GM18508 (cell line): ENCODE measurements around the gene NRCAM.

ENCODE experiments used
- ATAC-seq: cut with Tn5 transposase; IDR thresholded peaks from one replicate; pipeline ENCODE4 v1.9.1; 2021; ENCODE audit warnings: moderate number of reproducible peaks; ENCODE audit not compliant: insufficient read depth, unreplicated experiment

NRCAM gene

GRCh38 chr7:108143658-108144420 is 312.4 kb downstream of the NRCAM start:
- ATAC-seq: no peak

DNA sequence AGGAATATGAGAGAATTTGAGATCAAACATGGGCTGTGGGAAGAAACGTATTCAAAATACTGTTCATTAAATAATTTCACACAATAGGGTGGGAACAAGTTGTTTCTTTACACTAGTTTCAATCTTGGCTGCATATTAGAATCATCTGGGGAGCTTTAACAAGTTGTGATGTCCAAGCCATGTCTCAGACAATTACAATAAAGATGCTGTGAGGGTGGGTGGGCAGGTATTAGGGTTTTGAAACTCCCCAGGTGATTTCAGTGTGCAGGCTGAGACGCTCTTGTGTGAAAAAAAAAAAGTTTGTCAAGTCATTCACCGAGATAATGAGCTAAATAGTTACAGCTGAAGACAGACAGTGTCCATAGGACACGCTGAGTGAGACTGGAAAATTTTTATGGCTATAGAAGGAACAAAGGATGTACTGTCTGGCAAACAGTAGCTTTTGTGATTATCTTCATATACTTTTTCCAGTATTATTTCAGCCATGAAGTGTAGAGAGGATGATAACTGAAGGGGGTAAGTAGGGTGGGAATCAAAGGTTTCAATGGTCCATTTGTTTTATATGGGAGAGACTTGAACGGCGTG is 313.5 kb downstream of the NRCAM start:
- no peak for ATAC-seq

DNA sequence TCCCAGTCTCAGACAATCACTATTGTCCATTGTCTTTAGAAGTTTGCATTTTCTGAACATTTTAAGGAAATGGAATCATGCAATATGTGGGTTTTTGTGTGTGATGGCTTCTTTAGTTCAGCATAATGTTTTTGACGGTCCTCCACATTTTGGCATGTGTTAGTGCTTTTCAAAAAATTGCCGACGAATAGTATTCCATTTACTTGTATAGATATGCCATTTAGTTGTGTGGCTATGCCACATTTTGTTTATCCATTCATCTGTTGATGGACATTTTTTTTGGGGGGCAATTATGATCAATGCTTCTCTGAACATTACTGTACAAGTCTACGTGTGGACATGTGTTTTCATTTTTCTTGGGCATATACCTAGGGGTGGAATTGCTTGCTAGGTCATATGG is 314.1 kb downstream of the NRCAM start:
- no peak for ATAC-seq

DNA sequence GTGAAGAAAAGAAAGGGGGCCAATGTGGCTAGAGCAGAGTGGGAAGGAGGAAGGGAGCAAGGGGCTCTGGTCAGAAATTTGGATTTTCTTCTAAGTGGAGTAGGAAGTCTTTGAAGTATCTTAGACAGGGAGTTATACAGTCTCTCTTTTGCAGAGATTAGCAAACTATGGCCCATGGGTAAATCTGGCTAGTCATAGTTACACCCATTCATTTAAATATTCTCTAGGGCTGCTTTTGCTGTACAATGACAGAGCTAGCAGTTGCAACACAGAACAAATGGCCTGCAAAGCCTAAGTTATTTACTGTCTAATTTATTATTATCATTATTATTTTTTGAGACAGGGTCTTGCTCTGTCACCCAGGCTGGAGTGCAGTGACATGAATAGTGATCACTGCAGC is 315.6 kb downstream of the NRCAM start:
- no peak for ATAC-seq

DNA sequence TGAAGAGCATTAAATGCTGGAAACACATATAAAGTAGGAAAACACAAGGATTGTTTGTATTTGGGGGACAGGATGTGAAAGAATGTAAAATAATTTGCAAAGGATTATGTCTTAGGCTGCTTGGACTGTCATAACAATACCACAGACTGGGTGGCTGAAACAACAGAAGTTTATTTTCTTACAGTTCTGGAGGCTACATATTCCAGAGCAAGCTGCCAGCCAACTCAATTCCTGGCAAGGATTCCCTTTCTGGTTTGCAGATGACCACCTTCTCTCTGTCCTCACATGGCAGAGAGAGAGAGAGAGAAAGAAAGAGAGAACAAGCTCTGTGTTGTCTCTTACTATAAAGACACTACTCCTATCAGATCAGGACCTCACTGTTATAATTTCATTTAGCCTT is 317.3 kb downstream of the NRCAM start:
- no peak for ATAC-seq

- no peak for ATAC-seq
Observed at GRCh38 chr7:108137993-108138392, 318.2 kb downstream of the NRCAM start.

DNA sequence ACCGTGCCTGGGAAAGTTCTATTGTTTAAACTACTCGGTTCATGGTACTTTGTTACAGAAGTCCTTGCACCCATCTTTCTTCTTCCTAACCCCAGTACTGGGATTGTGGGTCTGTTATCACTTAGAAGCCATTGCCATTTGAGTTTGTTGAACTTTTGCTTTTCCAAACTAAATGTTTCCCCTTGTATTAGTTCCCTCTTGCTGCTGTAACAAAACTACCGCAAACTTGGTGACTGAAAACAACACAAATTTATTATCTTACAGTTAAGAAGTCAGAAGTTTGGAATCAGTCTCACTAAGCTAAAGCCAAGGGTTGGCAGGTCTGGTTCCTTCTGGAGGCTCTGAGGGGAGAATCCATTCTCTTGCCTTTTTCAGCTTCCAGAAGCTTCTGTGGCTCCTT is 319.2 kb downstream of the NRCAM start:
- ATAC-seq: no peak

GRCh38 chr7:108136191-108136688 is 320.0 kb downstream of the NRCAM start:
- peak; percentile 13 for ATAC-seq

DNA sequence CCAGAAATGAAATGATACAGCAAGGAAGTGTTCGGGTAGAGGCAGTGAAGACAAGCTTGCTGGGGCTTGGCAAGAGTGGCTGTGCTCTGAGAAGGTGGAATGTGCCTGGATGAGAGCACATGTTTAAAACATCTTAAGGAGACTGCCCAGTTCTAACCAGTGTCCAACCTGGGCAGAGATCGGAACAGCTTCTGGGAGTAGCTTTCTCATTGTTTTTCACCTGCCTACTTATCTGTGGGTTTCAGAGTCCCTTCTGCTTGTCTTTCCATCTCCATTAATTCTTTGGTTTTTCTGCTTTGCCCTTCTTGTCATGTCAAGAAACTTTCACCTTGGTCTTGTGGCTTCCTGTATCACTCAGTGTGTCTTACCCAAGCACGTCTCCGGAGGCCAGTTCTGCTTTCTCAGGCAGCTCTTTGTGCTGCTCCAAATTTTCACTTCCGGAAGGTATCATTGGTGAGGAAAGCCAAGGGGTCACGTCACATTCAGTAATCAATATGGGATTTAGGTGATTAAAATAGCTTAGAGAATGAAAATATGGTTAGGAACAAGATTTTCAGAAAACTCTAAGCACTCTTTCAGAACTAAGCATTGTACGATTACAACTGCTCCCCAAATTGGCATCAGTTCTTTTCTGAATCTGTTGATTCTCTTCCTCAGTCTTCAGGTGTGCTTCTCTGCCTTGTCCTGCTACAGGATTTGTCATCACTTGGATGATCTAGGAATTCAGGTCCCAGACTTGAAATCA is 320.6 kb downstream of the NRCAM start:
- ATAC-seq: peak; percentile 90

- no peak for ATAC-seq
Observed at GRCh38 chr7:108134486-108134885, 321.8 kb downstream of the NRCAM start.

- no peak for ATAC-seq
Observed at GRCh38 chr7:108132551-108133265, 323.5 kb downstream of the NRCAM start.

DNA sequence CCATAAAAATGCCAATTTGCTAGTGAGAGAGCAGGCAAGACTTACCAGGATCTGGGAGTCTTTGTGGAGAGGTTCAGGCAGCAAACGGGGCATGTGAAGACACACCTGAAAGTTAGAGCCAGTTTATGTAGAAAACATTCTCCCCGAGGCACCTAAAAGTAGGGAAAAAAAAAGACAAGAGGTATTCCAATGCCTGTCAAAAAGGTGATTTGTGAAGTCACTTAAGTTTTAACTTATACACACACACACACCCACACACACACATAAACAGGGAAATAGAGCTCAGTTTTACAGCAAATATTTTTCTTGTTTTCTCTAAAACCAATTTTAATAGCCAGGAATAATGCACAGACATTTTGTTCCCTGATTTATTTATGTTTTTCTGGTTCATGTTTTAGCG is 326.0 kb downstream of the NRCAM start, which contains the start of gene LAMB4:
Gene LAMB4, minus strand, starts transcription at position 101 of the 400 bp plus-strand sequence. CDS start 7,197 bp downstream, outside the sequence.
- no peak for ATAC-seq

GRCh38 chr7:108129018-108129965 is 326.9 kb downstream of the NRCAM start:
- no peak for ATAC-seq

GRCh38 chr7:108128514-108128913 is 327.7 kb downstream of the NRCAM start:
- ATAC-seq: no peak

DNA sequence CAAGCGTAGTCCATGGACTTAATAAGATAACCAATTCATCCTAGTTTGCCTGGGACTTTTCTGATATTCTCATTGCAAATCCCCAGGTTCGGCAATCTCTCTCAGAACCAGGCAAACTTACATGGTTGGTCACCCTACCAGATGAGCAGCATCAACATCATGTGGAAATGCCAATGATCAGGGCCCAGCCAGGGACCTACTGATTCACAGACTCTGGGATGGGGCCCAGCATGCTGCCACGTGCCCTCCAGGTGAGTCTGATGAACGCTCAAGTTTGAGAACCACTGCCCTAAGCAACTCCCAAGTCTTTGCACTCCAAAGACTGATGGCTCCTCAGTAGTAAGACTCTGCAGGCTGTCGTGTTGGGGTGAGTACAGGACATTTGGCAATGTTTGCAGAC is 328.8 kb downstream of the NRCAM start:
- no peak for ATAC-seq

DNA sequence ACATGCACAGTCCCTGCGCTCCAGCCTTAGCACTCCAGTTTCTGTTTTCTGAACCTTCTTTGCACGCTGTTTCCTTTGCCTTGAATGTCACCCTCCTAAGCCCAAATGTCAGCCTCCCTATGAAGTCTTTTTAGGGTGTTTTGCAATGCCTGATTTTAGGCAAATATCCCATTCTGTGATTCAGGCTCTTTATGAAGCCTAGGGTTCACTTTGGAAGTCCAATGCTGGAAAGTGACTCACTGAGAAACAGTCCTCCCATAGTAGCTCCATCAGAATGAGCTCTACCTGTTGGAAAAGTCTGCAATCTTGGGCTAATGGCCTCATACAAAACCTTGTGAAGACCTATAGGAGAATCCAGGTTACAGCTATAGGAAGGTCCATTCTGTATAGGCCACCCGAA is 331.4 kb downstream of the NRCAM start:
- no peak for ATAC-seq

- no peak for ATAC-seq
Observed at GRCh38 chr7:108122181-108122580, 334.1 kb downstream of the NRCAM start.

- no peak for ATAC-seq
Observed at GRCh38 chr7:108120933-108121332, 335.3 kb downstream of the NRCAM start.

DNA sequence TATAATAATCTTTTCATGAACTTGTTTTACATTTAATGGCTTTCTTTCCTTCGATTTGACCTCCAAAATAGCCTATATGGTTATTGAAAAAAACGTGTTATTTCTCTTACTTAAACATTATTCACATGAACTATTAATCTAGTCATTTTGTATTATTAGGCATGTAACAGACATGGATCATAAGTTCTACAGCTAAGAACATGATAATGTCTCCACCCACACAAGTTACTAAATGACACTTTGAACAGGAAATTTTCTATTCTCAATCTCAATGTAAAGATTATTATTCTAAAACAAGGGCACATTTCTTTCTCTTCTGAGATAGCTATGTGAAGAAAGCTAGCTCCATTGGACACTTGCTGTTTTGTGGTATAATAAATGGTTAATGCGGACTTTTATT is 336.0 kb downstream of the NRCAM start:
- no peak for ATAC-seq
